IMR-90 (cell line): ENCODE data around the gene TRIM44. TPM values are rescaled to one million over a fixed set of nuclear protein-coding genes. Genes with fewer than 3 reads are reported as not detected.
A peak's percentile ranks its signal among the peaks of the same experiment; 100 is the strongest.
"Not testable (repeated sequence)": the region's sequence is repeated elsewhere in the genome, so short reads cannot be mapped to it uniquely, and the experiment has no call there.

Source experiments
- ATAC-seq: fragments of 200-7000 bp; cut with Tn5 transposase; 2 replicates; pipeline ENCODE4 v1.9.1; 2020; ENCODE audit warnings: low read depth, mild to moderate bottlenecking, moderate library complexity
- BruUV-seq: library from RNA; stranded (reverse); fragments of 400-500 nt; replicated peaks from 2 replicates; lab custom pipeline; 2021; lab: Mats Ljungman, UMichigan
- CTCF ChIA-PET: fragments of 300-600 bp; formaldehyde crosslinking; extraction: SDS; loops from one replicate; lab custom pipeline; 2021; ENCODE audit warnings: antibody characterized with exemption; lab: Yijun Ruan, JAX
- POLR2A ChIA-PET: fragments of 300-600 bp; sonication (Branson Sonifier 250); formaldehyde crosslinking; loops from one replicate; lab custom pipeline; 2022; ENCODE audit warnings: antibody characterized with exemption; ENCODE audit not compliant: unreplicated experiment; lab: Charles Lee
- DNase-seq: peaks from one replicate; pipeline ENCODE4 v3.0.0; 2013
- H2AFZ ChIP-seq: replicated peaks from 2 replicates; pipeline ENCODE3; 2013; ENCODE audit warnings: low read length, mild to moderate bottlenecking; ENCODE audit not compliant: poor library complexity
- H2AK5ac ChIP-seq: 2 replicates; pipeline ENCODE4 v1.6.1; 2013; ENCODE audit warnings: low read depth, low read length, inconsistent platforms
- H2AK9ac ChIP-seq: replicated peaks from 2 replicates; pipeline ENCODE3; 2013; ENCODE audit warnings: mild to moderate bottlenecking, low read depth, low read length, moderate library complexity; ENCODE audit not compliant: poor library complexity
- H2BK120ac ChIP-seq: 2 replicates; pipeline ENCODE4 v1.6.1; 2013; ENCODE audit warnings: low read depth, low read length, inconsistent platforms
- H2BK15ac ChIP-seq: 3 replicates; pipeline ENCODE4 v1.6.1; 2013; ENCODE audit warnings: low read depth, low read length, inconsistent platforms
- H2BK20ac ChIP-seq: 2 replicates; pipeline ENCODE4 v1.6.1; 2013; ENCODE audit warnings: low read depth, mild to moderate bottlenecking, inconsistent platforms, low read length, moderate library complexity
- H2BK5ac ChIP-seq: 2 replicates; pipeline ENCODE4 v1.6.1; 2013; ENCODE audit warnings: mild to moderate bottlenecking, low read depth, low read length, inconsistent platforms; ENCODE audit not compliant: poor library complexity, severe bottlenecking
- H3K14ac ChIP-seq: replicated peaks from 2 replicates; pipeline ENCODE4 v1.6.1; 2013; ENCODE audit warnings: low read depth, low read length, inconsistent platforms
- H3K18ac ChIP-seq: 2 replicates; pipeline ENCODE4 v1.6.1; 2013; ENCODE audit warnings: low read depth, low read length, control low read depth
- H3K23ac ChIP-seq: 2 replicates; pipeline ENCODE4 v1.6.1; 2013; ENCODE audit warnings: low read depth, low read length, inconsistent platforms
- H3K27ac ChIP-seq: 2 replicates; pipeline ENCODE4 v1.5.1; 2013; ENCODE audit warnings: mild to moderate bottlenecking, control low read depth, low read length; ENCODE audit not compliant: insufficient read depth
- H3K27me3 ChIP-seq: 2 replicates; pipeline ENCODE4 v1.6.1; 2013; ENCODE audit warnings: low read length; ENCODE audit not compliant: control insufficient read depth, insufficient read depth
- H3K36me3 ChIP-seq: 2 replicates; pipeline ENCODE4 v1.6.1; 2013; ENCODE audit warnings: low read length, mixed read lengths; ENCODE audit not compliant: control insufficient read depth, insufficient read depth
- H3K4ac ChIP-seq: 2 replicates; pipeline ENCODE4 v1.6.1; 2013; ENCODE audit warnings: low read depth, low read length, inconsistent platforms
- H3K4me1 ChIP-seq: 2 replicates; pipeline ENCODE4 v1.6.1; 2013; ENCODE audit warnings: low read length, mixed read lengths; ENCODE audit not compliant: control insufficient read depth, insufficient read depth
- H3K4me2 ChIP-seq: 2 replicates; pipeline ENCODE4 v1.6.1; 2013; ENCODE audit warnings: low read depth, mild to moderate bottlenecking, control low read depth, low read length, moderate library complexity
- H3K4me3 ChIP-seq: 2 replicates; pipeline ENCODE4 v1.5.1; 2013; ENCODE audit warnings: low read depth, mild to moderate bottlenecking, control low read depth, low read length, moderate library complexity; ENCODE audit not compliant: insufficient read depth
- H3K56ac ChIP-seq: 2 replicates; pipeline ENCODE4 v1.6.1; 2013; ENCODE audit warnings: low read length, inconsistent platforms; ENCODE audit not compliant: insufficient read depth; ENCODE audit errors: extremely low read depth
- H3K79me1 ChIP-seq, 2 experiments: 2 replicates each; pipeline ENCODE4 v1.6.1; 2013; ENCODE audit warnings: low read length in 2 of 2, inconsistent platforms in 1 of 2, low read depth in 1 of 2
- H3K9ac ChIP-seq: 2 replicates; pipeline ENCODE4 v1.6.1; 2013; ENCODE audit warnings: low read depth, low read length, control low read depth
- H3K9me1 ChIP-seq: 2 replicates; pipeline ENCODE4 v1.6.1; 2013; ENCODE audit warnings: low read length, inconsistent platforms; ENCODE audit not compliant: insufficient read depth
- H3K9me3 ChIP-seq: 2 replicates; pipeline ENCODE4 v1.6.1; 2013; ENCODE audit warnings: low read length; ENCODE audit not compliant: control insufficient read depth, insufficient read depth
- H4K20me1 ChIP-seq: 2 replicates; pipeline ENCODE4 v1.6.1; 2013; ENCODE audit warnings: low read length, inconsistent platforms; ENCODE audit not compliant: insufficient read depth
- H4K5ac ChIP-seq: 2 replicates; pipeline ENCODE4 v1.6.1; 2013; ENCODE audit warnings: mild to moderate bottlenecking, low read depth, low read length, control low read depth
- H4K8ac ChIP-seq, 2 experiments: 2 replicates each; pipeline ENCODE4 v1.6.1; 2013; ENCODE audit warnings: low read depth in 2 of 2, low read length in 2 of 2, control low read depth in 1 of 2, inconsistent platforms in 1 of 2
- H4K91ac ChIP-seq: 2 replicates; pipeline ENCODE4 v1.6.1; 2013; ENCODE audit warnings: low read depth, low read length, inconsistent platforms; ENCODE audit not compliant: insufficient read depth
- WGBS, 2 experiments: methylation state at CpG; one replicate each; pipeline versions ENCODE4 v1.1.5 to v1.1.7; 2013; ENCODE audit warnings: missing lambda C conversion rate in 2 of 2; ENCODE audit not compliant: insufficient read length in 1 of 2; ENCODE audit errors: extremely low coverage in 2 of 2; 5-methylcytosine and 5-hydroxymethylcytosine counted together
- dilution Hi-C: fragments of 300-500 bp; cut with HindIII; formaldehyde crosslinking; loops from one replicate; pipeline ENCODE4 v1.14.3; 2018; ENCODE audit warnings: low sequenced_read_pairs; ENCODE audit not compliant: unreplicated experiment
- in situ Hi-C: fragments of 300-500 bp; cut with MboI; formaldehyde crosslinking; loops from 3 replicates; pipeline ENCODE4 v1.14.3; 2019; ENCODE audit warnings: low sequenced_read_pairs, inconsistent platforms, mixed read lengths
- intact Hi-C: fragments of 100-400 bp; cut with micrococcal nuclease; formaldehyde crosslinking; loops from 2 replicates; pipeline ENCODE4 v1.10.0; 2022
- polyA plus RNA-seq, 3 experiments: library from polyadenylated mRNA; depleted of rRNA; stranded (reverse); fragments of >200 nt; gene quantifications; 2 replicates each; pipeline ENCODE4 v1.2.3, GENCODE V29; 2012; ENCODE audit warnings: low replicate concordance in 1 of 3
- total RNA-seq: library from RNA; depleted of rRNA; stranded (reverse); fragments of >200 nt; gene quantifications from 2 replicates; pipeline ENCODE4 v1.2.3, GENCODE V29; 2012

The TRIM44 gene
- total and polyA plus RNA-seq, 2 of the 4 experiments (the other 2 are of a cell fraction): 50.7 to 104 TPM

DNA sequence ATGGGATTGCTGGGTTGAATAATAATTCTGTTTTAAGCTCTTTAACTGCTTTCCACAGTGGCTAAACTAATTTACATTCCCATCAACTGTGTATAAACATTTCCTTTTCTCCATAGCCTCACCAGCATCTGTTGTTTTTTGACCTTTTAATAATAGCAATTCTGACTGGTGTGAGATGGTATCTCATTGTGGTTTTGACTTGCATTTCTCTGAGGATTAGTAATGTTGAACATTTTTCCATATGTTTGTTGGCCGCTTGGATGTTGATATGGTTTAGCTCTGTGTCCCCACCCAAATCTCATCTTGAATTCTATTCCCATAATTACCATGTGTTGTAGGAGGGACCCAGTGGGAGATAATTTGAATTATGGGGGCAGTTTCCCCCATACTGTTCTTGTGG, 107.8 kb downstream of the TRIM44 start:
- H3K14ac ChIP-seq, H3K9me3 ChIP-seq, H2BK15ac ChIP-seq, H2AK9ac ChIP-seq, dilution Hi-C loops, H3K9me1 ChIP-seq, H3K4me1 ChIP-seq, H2BK20ac ChIP-seq, H3K27ac ChIP-seq, H3K4me2 ChIP-seq, H3K36me3 ChIP-seq, H2BK5ac ChIP-seq, POLR2A ChIA-PET, H2AFZ ChIP-seq, H3K23ac ChIP-seq, H2AK5ac ChIP-seq, H4K5ac ChIP-seq, H3K18ac ChIP-seq, H3K27me3 ChIP-seq, intact Hi-C loops, in situ Hi-C loops, H2BK120ac ChIP-seq, H4K91ac ChIP-seq, H3K9ac ChIP-seq, H4K8ac ChIP-seq, CTCF ChIA-PET, H3K4ac ChIP-seq, H3K56ac ChIP-seq, BruUV-seq, H3K4me3 ChIP-seq: not testable (repeated sequence)
- peak; percentile 79 for ATAC-seq
- DNase-seq: peak; percentile 79
- WGBS, 2 experiments: no CpG with 5 or more reads among the region's 1 CpG
- H4K20me1 ChIP-seq: peaks cover 20% of the 10 kb centered on the region
- H3K79me1 ChIP-seq: peaks cover 32 to 56% of the 10 kb centered on the region in 2 experiments
